CD4-positive, alpha-beta T cell treated with Interleukin-12 subunit alpha and Interleukin-12 subunit beta, for 1 hour (primary cell): ENCODE data around the gene IL10RA.
A peak's percentile ranks its signal among the peaks of the same experiment; 100 is the strongest.
"Not testable (repeated sequence)": the region's sequence is repeated elsewhere in the genome, so short reads cannot be mapped to it uniquely, and the experiment has no call there.

ENCODE experiments used
- DNase-seq: peaks from one replicate; pipeline ENCODE4 v3.0.0-alpha.2; 2020

The IL10RA gene

GRCh38 chr11:117962826-117963225 is 23.4 kb upstream of the IL10RA start:
- DNase-seq = no peak

- DNase-seq = no peak
Observed at GRCh38 chr11:117966908-117967307, 19.3 kb upstream of the IL10RA start.

GRCh38 chr11:117969160-117969991 is 16.8 kb upstream of the IL10RA start:
- DNase-seq = no peak

DNA sequence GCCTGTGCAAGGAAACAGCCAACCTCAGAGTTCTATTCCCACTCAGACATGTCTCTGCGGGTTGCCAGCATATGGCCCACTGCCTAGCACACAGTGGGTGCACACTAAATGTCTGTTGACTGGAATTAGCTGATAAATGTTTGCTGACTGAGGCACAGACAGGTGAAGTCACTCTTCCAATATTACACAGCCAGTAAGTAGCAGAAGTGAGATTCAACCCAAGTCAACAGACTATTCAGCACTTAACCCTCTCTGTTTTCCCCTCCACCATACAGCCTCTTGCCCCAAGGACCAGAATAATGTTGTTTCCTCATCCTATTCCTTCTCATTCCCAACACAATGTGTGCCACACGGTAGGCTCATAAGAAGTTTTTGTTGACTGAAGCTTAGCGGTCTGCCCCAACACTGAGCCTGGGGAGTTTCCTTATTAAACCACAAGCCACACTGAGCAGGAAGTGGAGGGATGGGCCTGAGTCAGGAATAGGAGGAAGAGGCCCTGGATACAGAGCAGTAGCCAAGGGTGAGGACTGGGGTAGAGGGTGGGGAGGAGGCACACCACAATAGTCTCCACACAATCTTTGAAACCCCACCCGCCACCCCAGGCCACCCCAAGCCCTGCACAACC is 15.7 kb upstream of the IL10RA start:
- DNase-seq = peak; percentile 60

GRCh38 chr11:117972044-117972443 is 14.2 kb upstream of the IL10RA start:
- DNase-seq = no peak

GRCh38 chr11:117972629-117973502 is 13.3 kb upstream of the IL10RA start:
- DNase-seq = no peak

GRCh38 chr11:117973503-117973860 is 12.7 kb upstream of the IL10RA start:
- no peak for DNase-seq

- DNase-seq = no peak
Observed at GRCh38 chr11:117976445-117976844, 9.7 kb upstream of the IL10RA start.

DNA sequence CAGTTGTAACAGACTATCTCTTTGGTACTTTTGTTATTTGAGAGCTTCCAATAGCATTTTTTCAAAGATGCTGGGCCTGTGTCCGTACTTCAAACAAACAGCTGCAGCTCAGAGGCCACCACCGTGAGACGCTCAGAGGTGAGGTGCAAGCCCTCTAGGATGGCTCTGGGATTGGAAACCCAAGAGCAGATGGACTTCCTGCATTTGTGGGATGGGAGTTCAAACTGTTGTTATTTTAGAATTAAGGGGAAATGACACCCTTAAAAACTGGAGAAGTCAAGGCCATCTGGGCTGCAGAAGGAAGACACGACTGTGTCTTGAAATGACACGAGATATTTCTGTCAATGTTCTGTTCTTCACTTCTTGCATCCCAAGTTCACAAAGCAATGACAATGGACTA is 9.2 kb upstream of the IL10RA start:
- DNase-seq = no peak

DNA sequence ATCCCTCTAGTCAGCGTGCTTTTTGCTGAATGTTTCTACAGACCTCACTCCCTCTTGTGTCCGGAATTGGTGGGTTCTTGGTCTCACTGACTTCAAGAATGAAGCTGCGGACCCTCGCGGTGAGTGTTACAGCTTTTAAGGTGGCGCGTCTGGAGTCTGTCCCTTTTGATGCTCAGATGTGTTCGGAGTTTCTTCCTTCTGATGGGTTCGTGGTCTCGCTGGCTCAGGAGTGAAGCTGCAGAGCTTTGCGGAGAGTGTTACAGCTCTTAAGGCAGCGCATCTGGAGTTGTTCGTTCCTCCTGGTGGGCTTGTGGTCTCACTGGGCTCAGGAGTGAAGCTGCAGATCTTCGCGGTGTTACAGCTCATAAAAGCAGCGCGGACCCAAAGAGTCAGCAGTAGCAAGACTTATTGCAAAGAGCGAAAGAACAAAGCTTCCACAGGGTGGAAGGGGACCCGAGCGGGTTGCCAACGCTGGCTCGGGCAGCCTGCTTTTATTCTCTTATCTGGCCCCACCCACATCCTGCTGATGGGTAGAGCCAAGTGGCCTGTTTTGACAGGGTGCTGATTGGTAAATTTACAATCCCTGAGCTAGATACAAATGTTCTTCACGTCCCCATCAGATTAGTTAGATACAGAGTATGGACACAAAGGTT is 8.5 kb upstream of the IL10RA start:
- not testable (repeated sequence) for DNase-seq

- DNase-seq = not testable (repeated sequence)
Observed at GRCh38 chr11:117978291-117978910, 7.8 kb upstream of the IL10RA start.

- no peak for DNase-seq
Observed at GRCh38 chr11:117978991-117979390, 7.2 kb upstream of the IL10RA start.

DNA sequence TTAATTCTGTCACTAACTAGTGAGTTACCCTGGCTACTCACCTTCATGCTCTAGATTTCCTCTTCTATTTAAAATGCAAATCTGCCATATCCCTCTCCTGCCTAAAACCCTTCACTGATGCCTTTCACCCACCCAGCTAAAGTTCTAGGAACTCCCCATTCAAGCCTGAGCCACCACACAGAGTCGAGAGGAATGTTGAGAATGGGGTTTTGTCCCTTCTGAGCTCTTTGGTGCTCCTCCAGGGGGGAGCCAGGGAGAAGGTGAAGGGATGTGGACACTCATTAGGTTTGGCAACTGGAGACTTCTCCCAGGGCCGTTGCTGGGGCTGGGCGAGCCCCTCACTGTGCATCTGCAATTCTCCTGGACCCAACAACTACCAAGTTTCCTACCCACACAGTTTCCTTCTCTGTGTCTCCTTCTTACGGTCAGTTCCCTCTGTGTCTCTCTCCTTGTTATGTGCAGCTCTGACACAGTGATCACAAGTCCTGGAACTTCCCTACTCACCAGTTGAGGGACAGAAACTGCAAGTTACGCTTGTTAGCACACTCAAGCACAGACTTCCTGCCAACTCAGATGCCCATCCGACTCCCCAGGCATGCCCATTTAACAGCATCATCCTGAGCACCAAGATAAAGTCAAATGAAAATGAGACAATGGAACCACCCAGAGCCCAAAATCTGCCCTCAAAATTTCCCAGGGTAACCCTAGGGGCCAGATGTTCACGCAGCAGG is 6.5 kb upstream of the IL10RA start:
- DNase-seq = peak; percentile 47

- no peak for DNase-seq
Observed at GRCh38 chr11:117980280-117980679, 5.9 kb upstream of the IL10RA start.

DNA sequence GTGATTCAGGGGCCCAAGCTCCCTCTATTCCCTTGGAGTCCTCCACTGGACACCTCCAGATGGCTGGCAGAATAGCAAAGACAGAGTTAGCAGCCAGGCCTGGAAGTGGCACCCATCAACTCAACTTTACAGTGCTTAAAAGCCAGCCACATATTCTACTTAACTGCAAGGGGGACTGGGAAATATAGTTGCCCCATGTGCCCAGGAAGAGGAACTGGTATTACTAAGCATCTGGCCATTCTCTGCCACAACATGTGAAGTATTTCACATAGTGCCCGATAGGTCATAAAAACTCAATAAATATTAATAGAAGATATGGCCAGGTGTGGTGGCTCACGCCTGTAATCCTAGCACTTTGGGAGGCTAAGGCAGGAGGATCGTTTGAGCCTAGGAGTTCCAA is 5.5 kb upstream of the IL10RA start:
- DNase-seq = no peak

DNA sequence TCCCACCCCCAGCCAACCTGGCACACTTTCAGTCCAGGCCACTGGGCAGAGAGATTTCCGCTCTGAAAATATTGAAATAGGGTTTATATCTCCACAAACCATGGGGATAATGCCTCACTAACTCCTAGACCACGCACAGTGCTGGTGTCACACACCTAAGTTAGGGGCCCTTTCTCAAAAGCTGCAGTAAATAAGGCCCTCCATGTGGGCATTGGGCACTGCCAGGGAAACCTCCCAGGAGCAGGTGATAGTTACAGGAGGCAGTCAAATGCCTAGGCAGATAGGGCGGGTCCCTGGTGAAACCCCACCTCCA is 3.1 kb upstream of the IL10RA start:
- DNase-seq = no peak

DNA sequence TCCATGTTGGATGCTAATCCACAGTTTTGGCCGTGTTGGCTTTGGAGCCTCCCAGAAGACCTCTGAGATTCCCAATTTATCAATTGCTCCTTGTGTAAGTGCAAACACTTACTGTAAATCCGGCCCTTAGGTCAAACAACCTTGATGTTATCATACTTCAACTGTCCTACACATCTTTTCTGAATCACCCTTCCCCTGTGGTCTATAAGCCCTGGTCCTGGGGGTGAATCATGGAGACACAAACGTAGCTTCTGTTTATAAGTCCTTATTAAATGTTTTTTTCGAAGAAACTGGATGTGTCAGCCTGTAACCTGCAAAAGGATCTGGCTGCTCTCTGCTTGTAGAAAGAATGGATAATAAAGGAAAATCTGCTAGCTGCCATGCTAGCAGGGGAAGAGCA is 1.7 kb upstream of the IL10RA start:
- DNase-seq = no peak

- DNase-seq = peak; percentile 73
Observed at GRCh38 chr11:117986981-117987574, 884 bp downstream of the IL10RA start.

GRCh38 chr11:117989351-117990102 is 3.3 kb downstream of the IL10RA start:
- DNase-seq = no peak

DNA sequence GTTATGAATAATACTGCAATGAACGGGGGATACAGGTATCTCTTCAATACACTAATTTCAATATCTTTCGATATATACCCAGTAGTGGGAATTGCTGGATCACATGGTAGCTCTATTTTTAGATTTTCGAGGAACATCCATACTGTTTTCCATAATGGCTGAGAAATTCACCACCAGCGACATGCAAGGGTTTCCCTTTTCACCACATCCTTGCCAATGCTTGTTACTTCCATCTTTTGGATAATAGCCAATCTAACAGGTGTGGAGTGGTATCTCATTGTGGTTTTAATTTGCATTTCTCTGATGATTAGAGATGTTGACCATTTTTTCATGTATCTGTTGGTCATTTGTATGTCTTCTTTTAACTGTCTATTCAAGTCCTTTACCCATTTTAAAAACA is 5.9 kb downstream of the IL10RA start:
- no peak for DNase-seq

GRCh38 chr11:117992620-117993019 is 6.4 kb downstream of the IL10RA start:
- DNase-seq = no peak
